ENCODE measurements around the gene ZNF783.

ZNF783 gene

GRCh38 chr7:149294634-149295480 lies 32.9 kb downstream of the ZNF783 start:
- 0 out of 2 replicates have a peak, but pooled peaks cover 6% of the 10 kb centered on the region for H4K20me1 ChIP-seq
- no peak overlapping the region for H3K27ac ChIP-seq
- no peak overlapping the region for H3K9ac ChIP-seq
- no peak for TF ChIP-seq Cebpa-rat (IDR thresholded peaks at IDR 0.05)
- no peak overlapping the region for H3K4me2 ChIP-seq
- no peaks in the 10 kb centered on the region for H3K27me3 ChIP-seq
- no peaks in the 10 kb centered on the region for H3K9me3 ChIP-seq
- peaks cover 13% of the 10 kb centered on the region for H3K4me1 ChIP-seq
- H3K36me3 ChIP-seq, result peaks cover 28% of the 10 kb centered on the region
- no peak overlapping the region for H3K4me3 ChIP-seq

DNA sequence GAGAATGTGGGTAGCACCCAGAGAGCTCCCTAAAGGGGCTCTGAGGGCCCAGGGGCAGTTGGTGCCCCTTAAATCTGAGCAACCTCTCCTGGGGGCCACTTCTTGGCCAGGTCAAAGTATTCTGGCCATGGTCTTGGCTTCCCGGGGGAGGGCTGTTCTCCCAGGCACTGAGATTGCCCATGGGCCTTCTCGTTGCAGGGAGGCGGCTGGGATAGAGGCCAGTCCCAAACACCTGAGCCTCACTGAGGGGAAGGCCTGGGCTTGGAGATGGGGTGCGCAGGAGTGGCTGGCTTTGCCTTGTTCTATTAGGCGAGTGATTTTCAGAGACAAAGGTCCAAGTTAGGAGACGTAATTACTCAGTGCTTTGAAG lies 33.5 kb downstream of the ZNF783 start:
- peaks cover 24% of the 10 kb centered on the region for H3K36me3 ChIP-seq
- no peak overlapping the region for H3K4me2 ChIP-seq
- H3K4me1 ChIP-seq, result peaks cover 12% of the 10 kb centered on the region
- no peak overlapping the region for H3K9ac ChIP-seq
- TF ChIP-seq Cebpa-rat (IDR thresholded peaks at IDR 0.05), result no peak
- no peak overlapping the region for H3K4me3 ChIP-seq
- no peaks in the 10 kb centered on the region for H3K9me3 ChIP-seq
- no peaks in the 10 kb centered on the region for H3K27me3 ChIP-seq
- H4K20me1 ChIP-seq, result 0 out of 2 replicates have a peak, but pooled peaks cover 6% of the 10 kb centered on the region
- H3K27ac ChIP-seq, result no peak overlapping the region

GRCh38 chr7:149296368-149296767 lies 34.4 kb downstream of the ZNF783 start:
- TF ChIP-seq Cebpa-rat (IDR thresholded peaks at IDR 0.05), result no peak
- H3K4me2 ChIP-seq, result no peak overlapping the region

DNA sequence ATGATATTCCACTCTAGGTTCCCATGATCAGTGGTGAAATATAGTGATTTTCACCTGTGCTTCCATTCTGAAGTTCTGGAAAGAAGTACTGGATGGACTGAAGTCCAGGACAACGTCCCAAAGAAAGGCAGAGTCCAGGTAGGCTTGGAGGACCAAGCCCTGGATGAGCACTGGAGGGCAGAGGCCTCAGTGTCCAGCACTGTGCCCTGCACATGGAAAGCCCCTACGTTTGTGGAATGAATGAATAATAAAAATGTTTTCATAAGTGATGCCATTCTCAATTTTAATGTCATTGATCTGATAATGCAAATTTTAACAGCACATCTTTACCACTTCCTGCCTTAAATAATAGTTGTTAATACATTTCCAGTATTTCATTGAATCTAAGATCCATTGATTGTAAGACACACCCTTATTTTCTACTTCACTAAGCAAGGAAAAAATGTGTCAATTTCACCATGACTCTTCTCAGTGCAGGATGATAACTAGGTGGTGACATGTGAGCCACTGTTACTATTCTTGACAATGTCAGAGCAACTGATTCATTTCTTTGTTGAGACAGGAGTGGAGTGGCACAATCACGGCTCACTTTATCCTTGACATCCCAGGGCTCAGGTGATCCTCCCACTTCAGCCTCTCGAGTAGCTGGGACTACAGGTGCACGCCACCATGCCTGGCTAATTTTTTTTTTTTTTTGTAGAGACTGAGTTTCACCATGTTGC lies 35.2 kb downstream of the ZNF783 start:
- H3K36me3 ChIP-seq, result peaks cover 24% of the 10 kb centered on the region
- H3K27ac ChIP-seq, result no peak overlapping the region
- no peak for TF ChIP-seq Cebpa-rat (IDR thresholded peaks at IDR 0.05)
- no peaks in the 10 kb centered on the region for H3K4me1 ChIP-seq
- no peak overlapping the region for H3K4me2 ChIP-seq
- no peaks in the 10 kb centered on the region for H4K20me1 ChIP-seq
- H3K27me3 ChIP-seq, result no peaks in the 10 kb centered on the region
- no peak overlapping the region for H3K9ac ChIP-seq
- H3K9me3 ChIP-seq, result no peaks in the 10 kb centered on the region
- no peak overlapping the region for H3K4me3 ChIP-seq

More at GRCh38 chr7:149296368-149296767, 34.4 kb downstream of the ZNF783 start:
- H3K27me3 ChIP-seq, result no peaks in the 10 kb centered on the region
- no peak overlapping the region for H3K27ac ChIP-seq
- H3K9me3 ChIP-seq, result no peaks in the 10 kb centered on the region
- H4K20me1 ChIP-seq, result no peaks in the 10 kb centered on the region
- no peak overlapping the region for H3K9ac ChIP-seq
- peaks cover 24% of the 10 kb centered on the region for H3K36me3 ChIP-seq
- peaks cover 3% of the 10 kb centered on the region for H3K4me1 ChIP-seq
- no peak overlapping the region for H3K4me3 ChIP-seq

DNA sequence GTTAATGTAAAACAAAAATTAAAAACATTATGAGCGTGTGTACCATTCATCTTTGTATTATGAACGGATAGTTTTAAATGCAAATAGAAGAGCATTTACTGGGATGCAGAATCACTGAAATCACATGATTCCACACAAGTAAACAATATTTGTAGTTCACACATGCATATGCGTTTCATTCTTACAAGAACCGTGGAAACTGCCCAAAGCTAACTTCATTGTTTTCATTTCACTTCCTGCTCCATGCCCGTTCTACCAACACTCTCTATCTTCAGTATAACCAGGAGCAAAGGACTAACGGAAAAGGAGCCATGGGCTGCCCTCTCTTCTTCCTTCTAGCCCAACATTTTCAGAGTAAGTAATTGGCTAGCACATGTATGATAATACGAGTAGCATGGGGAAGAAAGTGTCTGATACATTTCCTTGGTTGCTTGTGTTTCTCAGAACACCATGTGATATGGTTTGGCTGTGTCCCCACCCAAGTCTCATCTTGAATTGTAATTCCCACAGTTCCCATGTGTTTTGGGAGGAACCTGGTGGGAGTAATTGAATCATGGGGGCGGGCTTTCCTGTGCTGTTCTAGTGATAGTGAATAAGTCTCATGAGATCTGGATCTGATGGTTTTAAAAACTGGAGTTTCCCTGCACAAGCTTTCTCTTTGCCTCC lies 38.8 kb downstream of the ZNF783 start:
- no peaks in the 10 kb centered on the region for H3K36me3 ChIP-seq

GRCh38 chr7:149302222-149302621 lies 40.2 kb downstream of the ZNF783 start:
- no peaks in the 10 kb centered on the region for H3K9me3 ChIP-seq
- no peak for TF ChIP-seq Cebpa-rat (IDR thresholded peaks at IDR 0.05)

More for the DNA sequence above, 38.8 kb downstream of the ZNF783 start:
- Histone ChIP-seq H4K20me1 (no peaks in the 10 kb centered on the region), H3K4me2 (no peak overlapping the region), H3K4me1 (no peaks in the 10 kb centered on the region), H3K4me3 (no peak overlapping the region), H3K9me3 (no peaks in the 10 kb centered on the region), H3K27me3 (no peaks in the 10 kb centered on the region), H3K9ac (no peak overlapping the region), H3K27ac (no peak overlapping the region)
- TF ChIP-seq Cebpa-rat (IDR thresholded peaks at IDR 0.05), result no peak

DNA sequence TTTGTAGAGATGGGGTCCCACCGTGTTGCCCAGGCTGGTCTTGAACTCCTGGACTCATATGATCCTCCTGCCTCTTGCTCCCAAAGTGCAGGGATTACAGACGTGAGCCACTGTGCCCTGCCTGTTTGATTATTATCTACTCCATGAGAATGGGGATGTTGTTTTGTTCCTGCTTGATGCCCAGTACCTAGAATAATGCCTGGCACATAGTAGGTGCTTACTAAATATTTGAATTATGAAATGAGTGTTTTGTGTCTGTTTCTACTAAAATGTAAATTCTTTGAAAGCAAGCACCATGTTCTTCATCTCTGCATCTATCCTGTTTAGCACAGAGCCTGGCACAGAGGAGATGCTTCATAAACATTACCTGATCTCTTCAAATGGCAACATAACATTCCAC lies 40.9 kb downstream of the ZNF783 start:
- no peaks in the 10 kb centered on the region for H3K4me1 ChIP-seq

More at GRCh38 chr7:149302222-149302621, 40.2 kb downstream of the ZNF783 start:
- no peaks in the 10 kb centered on the region for H3K36me3 ChIP-seq
- H3K27ac ChIP-seq, result no peak overlapping the region
- no peak overlapping the region for H3K9ac ChIP-seq
- no peaks in the 10 kb centered on the region for H4K20me1 ChIP-seq
- no peak overlapping the region for H3K4me3 ChIP-seq
- no peak overlapping the region for H3K4me2 ChIP-seq
- H3K4me1 ChIP-seq, result no peaks in the 10 kb centered on the region
- no peaks in the 10 kb centered on the region for H3K27me3 ChIP-seq

GRCh38 chr7:149304006-149304405 lies 42.0 kb downstream of the ZNF783 start:
- no peak for TF ChIP-seq Cebpa-rat (IDR thresholded peaks at IDR 0.05)
- no peaks in the 10 kb centered on the region for H4K20me1 ChIP-seq

More for the DNA sequence above, 40.9 kb downstream of the ZNF783 start:
- Histone ChIP-seq H4K20me1 (no peaks in the 10 kb centered on the region), H3K9me3 (no peaks in the 10 kb centered on the region), H3K4me3 (no peak overlapping the region), H3K4me2 (no peak overlapping the region), H3K27me3 (no peaks in the 10 kb centered on the region), H3K36me3 (no peaks in the 10 kb centered on the region), H3K27ac (no peak overlapping the region), H3K9ac (no peak overlapping the region)
- no peak for TF ChIP-seq Cebpa-rat (IDR thresholded peaks at IDR 0.05)

GRCh38 chr7:149306854-149307253 lies 44.9 kb downstream of the ZNF783 start:
- no peak overlapping the region for H3K27ac ChIP-seq
- H3K4me2 ChIP-seq, result no peak overlapping the region
- H4K20me1 ChIP-seq, result no peaks in the 10 kb centered on the region
- H3K4me1 ChIP-seq, result no peaks in the 10 kb centered on the region
- no peaks in the 10 kb centered on the region; the same call in 1 of the 2 replicates for H3K9me3 ChIP-seq
- H3K4me3 ChIP-seq, result no peak overlapping the region
- no peak for TF ChIP-seq Cebpa-rat (IDR thresholded peaks at IDR 0.05)
- no peaks in the 10 kb centered on the region for H3K36me3 ChIP-seq
- H3K9ac ChIP-seq, result no peak overlapping the region
- no peaks in the 10 kb centered on the region for H3K27me3 ChIP-seq

More at GRCh38 chr7:149304006-149304405, 42.0 kb downstream of the ZNF783 start:
- Histone ChIP-seq H3K27ac (no peak overlapping the region), H3K4me3 (no peak overlapping the region), H3K4me2 (no peak overlapping the region), H3K36me3 (no peaks in the 10 kb centered on the region), H3K9ac (no peak overlapping the region), H3K4me1 (no peaks in the 10 kb centered on the region), H3K27me3 (no peaks in the 10 kb centered on the region), H3K9me3 (no peaks in the 10 kb centered on the region)
